T-cell (primary cell): ENCODE measurements around the gene MDFIC. TPM values are rescaled to one million over a fixed set of nuclear protein-coding genes. Genes with fewer than 3 reads are reported as not detected.

ENCODE experiments used
- ATAC-seq, 4 experiments: fragments of 200-7000 bp in 3 of 4; fragments of 150-1000 bp in 1 of 4; cut with Tn5 transposase; replicated peaks in 1 of 4; 1 replicate in 3 of 4; 2 replicates in 1 of 4; pipeline ENCODE4 v1.10.0; 2021; ENCODE audit warnings: moderate library complexity in 3 of 4, mild to moderate bottlenecking in 2 of 4, moderate number of reproducible peaks in 1 of 4
- CTCF ChIA-PET, 2 donors: fragments of 300-600 bp; sonication (Branson Sonifier 250); formaldehyde crosslinking; loops; one replicate each; lab custom pipeline; 2022; ENCODE audit warnings: antibody characterized with exemption in 2 of 2; lab: Charles Lee
- POLR2A ChIA-PET, 2 donors: fragments of 300-600 bp; sonication (Branson Sonifier 250); formaldehyde crosslinking; loops; one replicate each; lab custom pipeline; 2022; ENCODE audit warnings: antibody characterized with exemption in 2 of 2; lab: Charles Lee
- DNase-seq, 35 experiments: peaks; one replicate each; pipeline versions ENCODE4 v3.0.0 to v3.0.0-alpha.2; 2013 to 2023
- H3K27ac ChIP-seq: one replicate; pipeline ENCODE4 v1.5.1; 2013; ENCODE audit warnings: low read length
- H3K27me3 ChIP-seq, 2 experiments: replicated peaks in 1 of 2; 1 replicate in 1 of 2; 2 replicates in 1 of 2; pipeline versions ENCODE4 v1.6.1 to v1.7.0; 2013; ENCODE audit warnings: low read length in 1 of 2, mixed read lengths in 1 of 2; ENCODE audit not compliant: control insufficient read depth in 2 of 2, insufficient read depth in 2 of 2; ENCODE audit errors: extremely low read depth in 1 of 2
- H3K36me3 ChIP-seq, 2 donors: 1 replicate in 1 of 2; 2 replicates in 1 of 2; pipeline versions ENCODE4 v1.6.1 to v1.7.0; 2013; ENCODE audit warnings: low read length in 1 of 2; ENCODE audit not compliant: control insufficient read depth in 2 of 2, insufficient read depth in 1 of 2; ENCODE audit errors: extremely low read depth in 1 of 2
- H3K4me1 ChIP-seq, 2 experiments: 1 replicate in 1 of 2; 2 replicates in 1 of 2; pipeline versions ENCODE4 v1.6.1 to v1.7.0; 2013; ENCODE audit warnings: low read length in 2 of 2, mixed read lengths in 1 of 2; ENCODE audit not compliant: insufficient read depth in 2 of 2, control insufficient read depth in 1 of 2; ENCODE audit errors: extremely low read depth in 1 of 2
- H3K4me3 ChIP-seq, 2 donors: 1 replicate in 1 of 2; 2 replicates in 1 of 2; pipeline versions ENCODE4 v1.5.1 to v1.7.0; 2013; ENCODE audit warnings: mild to moderate bottlenecking in 2 of 2, low read length in 1 of 2, moderate library complexity in 1 of 2; ENCODE audit not compliant: control insufficient read depth in 1 of 2; ENCODE audit errors: extremely low read depth in 1 of 2
- H3K9me3 ChIP-seq: 2 replicates; pipeline ENCODE4 v1.7.0; 2013
- H3K27ac Mint-ChIP-seq, 2 donors: one replicate each; pipeline ENCODE4 v1.8.0; 2020 to 2021; ENCODE audit warnings: mild to moderate bottlenecking in 2 of 2, mixed read lengths in 2 of 2
- H3K27me3 Mint-ChIP-seq, 2 donors: one replicate each; pipeline ENCODE4 v1.8.0; 2021 to 2022; ENCODE audit warnings: mixed read lengths in 2 of 2
- H3K36me3 Mint-ChIP-seq: one replicate; pipeline ENCODE4 v1.8.0; 2021; ENCODE audit warnings: mixed read lengths
- H3K4me1 Mint-ChIP-seq, 3 donors: one replicate each; pipeline ENCODE4 v1.8.0; 2020 to 2022; ENCODE audit warnings: mixed read lengths in 3 of 3, mild to moderate bottlenecking in 1 of 3
- H3K4me3 Mint-ChIP-seq, 3 donors: one replicate each; pipeline ENCODE4 v1.8.0; 2020 to 2022; ENCODE audit warnings: mild to moderate bottlenecking in 3 of 3, mixed read lengths in 3 of 3, moderate library complexity in 3 of 3
- H3K9me3 Mint-ChIP-seq, 3 donors: one replicate each; pipeline ENCODE4 v1.8.0; 2020 to 2022; ENCODE audit warnings: mixed read lengths in 3 of 3
- WGBS: methylation state at CpG from one replicate; pipeline ENCODE4 v1.1.5; 2013; ENCODE audit warnings: missing lambda C conversion rate; ENCODE audit not compliant: insufficient coverage; 5-methylcytosine and 5-hydroxymethylcytosine counted together
- total RNA-seq, 35 experiments: library from RNA in 6 of 35; stranded (reverse) in 6 of 35; fragments of 120-200 nt in 1 of 35; gene quantifications; one replicate each; pipeline versions ENCODE4 v1.2.1 to v1.2.4 and lab custom pipeline; 2013 to 2026

The MDFIC gene
- total RNA-seq, 5 donors from 2014 or later (not counting 1 experiment from before 2014, with no cell fraction given), result 56.3 to 84.6 (median 65.0) TPM

DNA sequence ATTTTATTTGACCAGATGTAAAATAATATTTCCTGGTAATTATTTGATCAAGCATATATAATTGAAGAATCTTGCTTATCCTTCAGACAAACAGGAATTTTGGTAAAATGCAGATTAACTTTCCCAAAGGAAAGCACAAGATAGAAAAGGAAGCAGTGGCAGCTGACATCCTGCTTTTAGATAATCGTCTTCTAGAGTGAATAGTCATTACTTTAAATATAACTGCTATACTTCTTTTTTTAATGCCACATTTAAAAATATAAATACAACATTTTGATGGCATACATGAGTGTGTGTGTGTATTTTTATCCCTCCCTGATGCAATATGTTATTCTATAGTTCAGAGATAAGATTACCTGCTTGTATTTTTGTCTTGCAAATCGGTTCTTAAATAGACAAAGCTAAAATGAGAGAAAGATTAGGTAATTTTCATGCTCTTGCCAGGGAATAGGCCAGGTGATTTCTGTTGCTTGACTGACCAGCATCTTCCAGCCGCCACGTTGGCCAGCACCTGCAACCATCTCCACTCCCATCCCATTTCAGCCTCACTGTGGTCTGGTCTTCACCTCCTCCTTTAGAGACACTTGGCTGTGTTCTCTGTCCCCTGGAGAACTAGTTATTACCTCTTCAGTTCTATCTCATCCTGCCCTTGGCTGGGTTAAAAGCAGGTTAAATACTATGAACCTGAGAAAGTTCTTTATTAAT lies 58.1 kb downstream of the MDFIC start:
- H3K36me3 ChIP-seq, result peaks cover 3 to 36% of the 10 kb centered on the region in 2 donors
- H3K27ac ChIP-seq, result no peak overlapping the region
- ChIA-PET POLR2A (no interaction called here), CTCF (no interaction called here)
- Mint-ChIP-seq H3K9me3 (no peaks in the 10 kb centered on the region), H3K36me3 (peaks cover 41% of the 10 kb centered on the region), H3K4me1 (peaks cover 56 to 64% (median 58%) of the 10 kb centered on the region in 3 donors), H3K27ac (peak overlapping the region in 1 of 2 donors; percentile 35), H3K4me3 (no peak overlapping the region), H3K27me3 (no peaks in the 10 kb centered on the region)
- no peak for DNase-seq
- no peak overlapping the region for H3K4me3 ChIP-seq
- WGBS, result no CpG with 5 or more reads among the region's 4 CpGs
- H3K4me1 ChIP-seq, result peaks cover 4 to 9% of the 10 kb centered on the region in 2 experiments
- no peaks in the 10 kb centered on the region for H3K9me3 ChIP-seq
- H3K27me3 ChIP-seq, result no peaks in the 10 kb centered on the region
- no peak for ATAC-seq

DNA sequence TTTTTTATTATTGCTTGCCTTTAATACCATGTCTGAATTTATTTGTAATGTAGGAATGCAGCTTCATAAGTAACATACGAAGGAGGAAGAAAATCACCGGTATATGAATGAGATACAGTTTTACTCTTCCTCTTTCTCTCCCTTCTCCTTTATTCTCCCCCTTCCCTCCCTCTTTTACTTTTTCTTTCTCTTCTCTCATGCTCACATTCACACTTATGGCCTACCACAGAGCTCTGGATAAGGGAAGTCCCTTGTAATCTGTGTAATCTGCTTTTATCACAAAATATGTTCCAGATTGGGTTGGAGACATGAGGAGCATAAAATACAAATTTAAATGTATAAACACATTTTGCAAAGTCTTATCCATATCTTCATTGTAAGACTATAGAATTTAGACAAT lies 59.4 kb downstream of the MDFIC start:
- no peaks in the 10 kb centered on the region for H3K9me3 Mint-ChIP-seq
- DNase-seq, result no peak
- peak overlapping the region in 1 of 2 donors; percentile 73 for H3K27ac Mint-ChIP-seq
- no peak overlapping the region for H3K4me3 Mint-ChIP-seq
- H3K4me1 Mint-ChIP-seq, result peaks cover 57 to 66% (median 61%) of the 10 kb centered on the region in 3 donors
- H3K27ac ChIP-seq, result no peak overlapping the region
- no peak for ATAC-seq
- peaks cover 54% of the 10 kb centered on the region for H3K36me3 Mint-ChIP-seq
- ChIA-PET CTCF (no interaction called here), POLR2A (interaction anchor here in 1 of 2 donors (0.7 kb wide), 1 partner anchor 408 kb away, joined by 3 read pairs; no protein-coding TSS in a partner anchor)
- no peak overlapping the region for H3K4me3 ChIP-seq
- H3K4me1 ChIP-seq, result peaks cover 0 to 9% of the 10 kb centered on the region in 2 experiments
- no peaks in the 10 kb centered on the region for H3K9me3 ChIP-seq
- H3K27me3 Mint-ChIP-seq, result no peaks in the 10 kb centered on the region
- H3K27me3 ChIP-seq, result no peaks in the 10 kb centered on the region
- H3K36me3 ChIP-seq, result peaks cover 3 to 39% of the 10 kb centered on the region in 2 donors
- WGBS, result no CpG with 5 or more reads among the region's 2 CpGs

DNA sequence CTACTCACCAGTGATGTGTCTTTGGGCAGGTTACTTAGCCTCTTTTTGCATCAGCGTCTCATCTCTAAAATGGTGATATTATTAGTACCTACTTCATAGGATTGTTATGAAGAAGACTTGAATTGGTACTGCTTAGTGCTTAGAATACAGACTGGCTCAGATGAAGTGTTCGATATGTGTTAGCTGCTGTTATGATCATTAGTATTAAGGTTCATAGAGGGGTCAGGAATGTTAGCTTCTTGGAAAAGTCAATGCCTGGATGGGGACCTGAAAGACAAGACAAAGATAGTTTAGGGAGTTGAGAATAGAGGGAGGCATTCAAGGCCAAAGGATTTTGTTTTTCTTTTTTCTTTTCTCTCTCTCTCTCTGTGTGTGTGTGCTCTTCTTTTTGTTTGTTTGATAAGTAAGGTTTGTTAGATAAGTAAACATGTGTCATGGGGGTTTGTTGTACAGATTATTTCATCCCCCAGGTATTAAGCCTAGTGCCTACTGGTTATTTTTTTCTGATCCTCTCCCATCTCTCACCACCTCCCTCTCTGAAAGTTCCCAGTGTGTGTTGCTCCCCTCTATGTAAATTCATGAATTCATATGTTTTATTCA lies 63.3 kb downstream of the MDFIC start:
- no peaks in the 10 kb centered on the region for H3K9me3 ChIP-seq
- ATAC-seq (no peak), DNase-seq (no peak)
- peaks cover under 1 to 36% of the 10 kb centered on the region in 2 donors for H3K36me3 ChIP-seq
- CTCF ChIA-PET, result no interaction called here
- no peak overlapping the region for H3K4me3 Mint-ChIP-seq
- no peaks in the 10 kb centered on the region for H3K27me3 Mint-ChIP-seq
- POLR2A ChIA-PET, result no interaction called here
- H3K4me1 Mint-ChIP-seq, result peaks cover 43 to 53% (median 48%) of the 10 kb centered on the region in 3 donors
- peaks cover 0 to under 1% of the 10 kb centered on the region in 2 experiments for H3K4me1 ChIP-seq
- peak overlapping the region in 1 of 2 donors; percentile 66 for H3K27ac Mint-ChIP-seq
- H3K4me3 ChIP-seq, result no peak overlapping the region
- no peaks in the 10 kb centered on the region for H3K9me3 Mint-ChIP-seq
- no peaks in the 10 kb centered on the region for H3K27me3 ChIP-seq
- H3K27ac ChIP-seq, result no peak overlapping the region
- WGBS, result 100% methylated on average over 1 of the region's 2 CpGs
- H3K36me3 Mint-ChIP-seq, result peaks cover 59% of the 10 kb centered on the region

DNA sequence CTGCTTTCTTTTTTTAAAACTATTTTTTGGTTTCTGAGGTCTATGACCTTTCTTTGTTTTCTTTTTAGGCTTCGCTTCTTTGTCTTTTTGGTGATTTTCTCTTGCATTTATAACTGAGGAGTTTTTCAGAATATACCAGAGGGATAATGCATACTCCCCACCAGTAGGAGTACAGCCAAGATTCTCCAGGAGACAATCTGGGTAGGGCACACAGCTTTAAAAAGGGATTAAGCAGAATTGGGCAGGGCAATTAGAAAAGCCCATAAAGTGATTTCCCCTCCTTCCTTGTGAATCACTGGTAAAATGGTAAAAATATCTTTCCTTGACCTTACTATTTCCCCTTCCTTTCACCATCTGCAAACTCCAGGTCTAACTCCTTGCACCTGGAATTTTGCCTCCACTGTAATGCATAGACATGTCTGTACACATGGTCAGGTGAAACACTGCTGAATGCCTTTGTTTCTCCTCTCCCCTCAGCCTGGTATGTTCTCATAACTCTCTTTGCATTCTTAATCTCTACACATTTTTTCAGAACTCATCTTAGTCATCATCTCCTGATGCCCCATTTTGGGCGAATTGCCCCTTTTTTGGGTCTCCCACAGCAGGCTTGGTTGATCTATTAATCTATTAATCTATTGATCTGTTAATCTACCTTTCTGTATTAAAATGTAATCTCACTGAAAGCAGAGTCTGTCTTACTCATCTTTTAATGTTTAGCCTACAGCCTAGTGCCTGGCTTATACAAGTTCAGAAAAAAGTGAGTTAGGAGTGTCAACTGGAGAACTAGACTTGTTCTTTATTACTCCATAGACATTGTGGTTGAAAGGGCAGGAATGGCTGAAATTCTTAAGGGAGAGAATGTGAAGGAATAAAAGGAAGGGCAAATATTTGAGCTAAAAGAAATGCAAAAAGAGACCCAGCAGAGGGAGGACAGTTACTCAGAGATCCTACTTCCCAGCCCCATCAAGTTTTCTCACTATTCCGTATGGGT lies 64.6 kb downstream of the MDFIC start:
- Histone ChIP-seq H3K4me3 (no peak overlapping the region), H3K9me3 (no peaks in the 10 kb centered on the region), H3K36me3 (peaks cover 0 to 29% of the 10 kb centered on the region in 2 donors), H3K4me1 (no peaks in the 10 kb centered on the region), H3K27me3 (no peaks in the 10 kb centered on the region), H3K27ac (no peak overlapping the region)
- peaks cover 55% of the 10 kb centered on the region for H3K36me3 Mint-ChIP-seq
- ATAC-seq (no peak), DNase-seq (no peak)
- H3K27me3 Mint-ChIP-seq, result no peaks in the 10 kb centered on the region
- ChIA-PET POLR2A (interaction anchor here in 1 of 2 donors (0.7 kb wide), 1 partner anchor 224 kb away, joined by 4 read pairs; no protein-coding TSS in a partner anchor), CTCF (interaction anchor here (0.6 to 0.9 kb wide), 2 partner anchors 15 to 121 kb away, joined by 3 read pairs; no protein-coding TSS in a partner anchor)
- peak overlapping the region; percentile 5 to 30 for H3K27ac Mint-ChIP-seq
- peaks cover 32 to 42% (median 36%) of the 10 kb centered on the region in 3 donors for H3K4me1 Mint-ChIP-seq
- no CpG with 5 or more reads among the region's 3 CpGs for WGBS
- H3K4me3 Mint-ChIP-seq, result no peak overlapping the region
- peaks cover 0 to 2% (median 0%) of the 10 kb centered on the region in 3 donors for H3K9me3 Mint-ChIP-seq

DNA sequence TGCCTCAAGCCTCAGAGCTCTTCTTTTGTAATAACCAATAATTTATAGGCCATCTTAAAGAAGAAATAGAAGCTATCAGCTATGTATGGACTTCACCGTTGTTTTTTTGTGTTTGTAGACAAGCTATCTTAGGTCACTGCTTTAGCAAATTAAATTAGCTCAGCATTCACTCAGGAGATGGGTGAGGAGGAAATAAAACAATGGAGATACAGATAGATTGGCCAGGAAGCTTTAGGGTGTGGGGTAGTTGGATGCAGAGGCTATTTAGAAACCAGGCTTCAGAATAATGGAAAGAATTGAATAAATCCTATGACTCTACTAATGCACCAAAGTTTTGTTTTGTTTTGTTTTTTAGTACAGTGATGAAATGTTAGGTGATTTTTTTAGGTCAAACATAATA lies 66.1 kb downstream of the MDFIC start:
- Mint-ChIP-seq H3K9me3 (peaks cover 0 to 2% (median 0%) of the 10 kb centered on the region in 3 donors), H3K4me1 (peaks cover 34 to 47% (median 35%) of the 10 kb centered on the region in 3 donors), H3K36me3 (peaks cover 46% of the 10 kb centered on the region), H3K27me3 (no peaks in the 10 kb centered on the region), H3K27ac (no peak overlapping the region), H3K4me3 (no peak overlapping the region)
- WGBS, result no CpG with 5 or more reads among the region's 1 CpG
- DNase-seq (no peak), ATAC-seq (no peak)
- Histone ChIP-seq H3K9me3 (no peaks in the 10 kb centered on the region), H3K27ac (no peak overlapping the region), H3K4me3 (no peak overlapping the region), H3K36me3 (peaks cover 0 to 18% of the 10 kb centered on the region in 2 donors), H3K27me3 (no peaks in the 10 kb centered on the region), H3K4me1 (no peaks in the 10 kb centered on the region)
- ChIA-PET CTCF (interaction anchor here (0.5 to 1.6 kb wide), 3 partner anchors 17 to 181 kb away, joined by 3 to 4 read pairs (median 3); no protein-coding TSS in a partner anchor), POLR2A (interaction anchor here in 1 of 2 donors (1.3 kb wide), 1 partner anchor 13 kb away, joined by 7 read pairs; no protein-coding TSS in a partner anchor)
